Measurements from ENCODE around the gene SLC38A4.

DNA sequence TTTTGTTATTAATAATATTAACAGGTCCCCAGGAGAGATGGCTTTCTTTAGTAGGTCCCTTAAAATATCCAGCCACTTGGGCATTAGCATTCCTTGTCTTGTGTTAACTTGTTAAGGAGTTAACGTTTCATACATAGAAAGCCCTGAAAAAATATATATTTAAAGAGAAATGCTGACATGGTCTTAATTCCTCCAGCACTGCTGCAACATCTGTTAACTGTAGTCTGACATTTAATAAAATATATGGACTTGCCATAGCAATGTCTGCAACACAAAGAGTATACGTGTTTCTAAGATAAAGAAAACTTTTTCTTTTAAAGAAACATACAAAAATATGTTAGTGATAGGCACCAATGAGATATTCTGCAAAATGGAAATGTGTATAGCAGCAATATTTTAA is 10.0 kb downstream of the SLC38A4 start:
- TF ChIP-seq, protein P1, sequence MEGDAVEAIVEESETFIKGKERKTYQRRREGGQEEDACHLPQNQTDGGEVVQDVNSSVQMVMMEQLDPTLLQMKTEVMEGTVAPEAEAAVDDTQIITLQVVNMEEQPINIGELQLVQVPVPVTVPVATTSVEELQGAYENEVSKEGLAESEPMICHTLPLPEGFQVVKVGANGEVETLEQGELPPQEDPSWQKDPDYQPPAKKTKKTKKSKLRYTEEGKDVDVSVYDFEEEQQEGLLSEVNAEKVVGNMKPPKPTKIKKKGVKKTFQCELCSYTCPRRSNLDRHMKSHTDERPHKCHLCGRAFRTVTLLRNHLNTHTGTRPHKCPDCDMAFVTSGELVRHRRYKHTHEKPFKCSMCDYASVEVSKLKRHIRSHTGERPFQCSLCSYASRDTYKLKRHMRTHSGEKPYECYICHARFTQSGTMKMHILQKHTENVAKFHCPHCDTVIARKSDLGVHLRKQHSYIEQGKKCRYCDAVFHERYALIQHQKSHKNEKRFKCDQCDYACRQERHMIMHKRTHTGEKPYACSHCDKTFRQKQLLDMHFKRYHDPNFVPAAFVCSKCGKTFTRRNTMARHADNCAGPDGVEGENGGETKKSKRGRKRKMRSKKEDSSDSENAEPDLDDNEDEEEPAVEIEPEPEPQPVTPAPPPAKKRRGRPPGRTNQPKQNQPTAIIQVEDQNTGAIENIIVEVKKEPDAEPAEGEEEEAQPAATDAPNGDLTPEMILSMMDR (IDR thresholded peaks at IDR 0.05; ENCODE audit: poor library complexity): no peak
- no peak for TF ChIP-seq EZH2 (IDR thresholded peaks at IDR 0.05; ENCODE audit: borderline replicate concordance)
